Tibial nerve (tissue), 3 donors: ENCODE measurements around the gene HS3ST6.

Source experiments
- CTCF ChIP-seq, 5 experiments: fragments of 200-600 bp in 3 of 5; fragments of 450-650 bp in 2 of 5; sonication (generic) in 3 of 5; IDR thresholded peaks; one replicate each; pipeline ENCODE4 v1.5.1; 2016 to 2019; ENCODE audit warnings: antibody characterized with exemption in 5 of 5, mild to moderate bottlenecking in 3 of 5, moderate library complexity in 2 of 5
- POLR2A ChIP-seq, 2 donors: fragments of 450-650 bp; IDR thresholded peaks; one replicate each; pipeline ENCODE4 v1.6.1; 2017; ENCODE audit warnings: antibody characterized with exemption in 2 of 2, mild to moderate bottlenecking in 2 of 2, moderate library complexity in 2 of 2

- peak; percentile 27 to 67 (median 51) for TF ChIP-seq CTCF (IDR thresholded peaks at IDR 0.05)
- no peak for TF ChIP-seq POLR2A (IDR thresholded peaks at IDR 0.05)
These were observed 54.3 kb downstream of the HS3ST6 start for GRCh38 chr16:1863681-1864460.
